Measurements from ENCODE around the gene ZBTB17.

Gene ZBTB17

DNA sequence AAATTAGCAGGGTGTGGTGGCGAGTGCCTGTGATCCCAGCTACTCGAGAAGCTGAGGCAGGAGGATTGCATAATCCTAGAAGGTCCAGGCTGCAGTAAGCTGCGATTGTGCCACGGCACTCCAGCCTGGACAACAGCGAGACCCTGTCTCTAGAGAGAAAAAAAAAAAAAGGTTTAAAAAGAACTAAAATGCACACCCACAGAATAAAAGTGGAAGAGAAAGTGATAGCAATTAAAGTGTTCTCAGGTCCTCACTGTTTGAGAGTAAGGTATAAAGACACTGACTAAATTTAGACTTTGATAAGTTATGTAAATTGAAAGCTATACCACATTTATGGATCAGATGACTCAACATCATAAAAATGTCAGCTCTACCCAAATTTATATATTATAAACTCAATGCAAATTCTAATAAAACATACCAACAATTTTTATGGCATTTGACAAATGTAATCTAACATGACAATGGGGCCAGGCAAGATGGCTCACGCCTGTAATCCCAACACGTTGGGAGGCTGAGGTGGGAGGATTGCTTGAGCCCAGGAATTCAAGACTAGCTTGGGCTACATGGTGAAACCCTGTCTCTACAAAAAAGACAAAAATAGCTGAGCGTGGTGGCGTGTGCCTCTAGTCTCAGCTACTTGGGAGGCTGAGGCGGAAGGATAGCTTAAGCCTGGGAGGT is 11.8 kb downstream of the ZBTB17 start:
- no peaks in the 10 kb centered on the region for H3K4me1 ChIP-seq
- TF ChIP-seq, protein P1, sequence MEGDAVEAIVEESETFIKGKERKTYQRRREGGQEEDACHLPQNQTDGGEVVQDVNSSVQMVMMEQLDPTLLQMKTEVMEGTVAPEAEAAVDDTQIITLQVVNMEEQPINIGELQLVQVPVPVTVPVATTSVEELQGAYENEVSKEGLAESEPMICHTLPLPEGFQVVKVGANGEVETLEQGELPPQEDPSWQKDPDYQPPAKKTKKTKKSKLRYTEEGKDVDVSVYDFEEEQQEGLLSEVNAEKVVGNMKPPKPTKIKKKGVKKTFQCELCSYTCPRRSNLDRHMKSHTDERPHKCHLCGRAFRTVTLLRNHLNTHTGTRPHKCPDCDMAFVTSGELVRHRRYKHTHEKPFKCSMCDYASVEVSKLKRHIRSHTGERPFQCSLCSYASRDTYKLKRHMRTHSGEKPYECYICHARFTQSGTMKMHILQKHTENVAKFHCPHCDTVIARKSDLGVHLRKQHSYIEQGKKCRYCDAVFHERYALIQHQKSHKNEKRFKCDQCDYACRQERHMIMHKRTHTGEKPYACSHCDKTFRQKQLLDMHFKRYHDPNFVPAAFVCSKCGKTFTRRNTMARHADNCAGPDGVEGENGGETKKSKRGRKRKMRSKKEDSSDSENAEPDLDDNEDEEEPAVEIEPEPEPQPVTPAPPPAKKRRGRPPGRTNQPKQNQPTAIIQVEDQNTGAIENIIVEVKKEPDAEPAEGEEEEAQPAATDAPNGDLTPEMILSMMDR (IDR thresholded peaks at IDR 0.05; ENCODE audit: low read depth, low read length) = no peak
- H3K27me3 ChIP-seq = no peaks in the 10 kb centered on the region
- H3K4me3 ChIP-seq (ENCODE audit: low read depth, low read length) = no peak overlapping the region
- H3K36me3 ChIP-seq = no peaks in the 10 kb centered on the region
- no peaks in the 10 kb centered on the region for H3K9me3 ChIP-seq
- no peak for DNase-seq

DNA sequence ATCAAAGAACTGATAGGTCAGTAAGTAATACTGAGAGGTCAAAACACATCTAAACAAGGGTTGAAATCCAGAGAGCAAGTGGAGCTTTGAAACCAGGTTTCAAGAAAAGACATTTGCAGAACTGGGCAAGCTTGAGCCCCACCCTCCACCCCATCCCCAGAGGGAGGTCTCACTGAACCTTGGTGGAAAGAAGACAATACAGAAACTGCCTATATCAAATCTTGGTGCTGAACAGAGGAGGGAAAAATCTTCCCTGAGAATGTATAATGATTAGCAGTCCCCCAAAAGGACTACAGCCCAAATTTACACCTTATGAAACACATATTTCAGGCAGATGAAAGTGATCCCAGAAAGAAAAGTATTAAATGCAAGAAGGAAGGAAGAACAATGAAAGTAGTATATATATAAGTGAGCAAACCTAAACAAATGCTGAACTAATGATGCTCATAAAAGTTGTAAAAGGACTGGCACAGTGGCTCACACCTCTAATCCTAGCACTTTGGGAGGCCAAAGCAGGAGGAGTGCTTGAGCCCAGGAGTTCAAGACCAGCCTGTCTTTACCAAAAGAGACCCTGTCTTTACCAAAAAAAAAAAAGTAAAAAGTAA is 12.4 kb downstream of the ZBTB17 start:
- Histone ChIP-seq H3K4me1 (no peaks in the 10 kb centered on the region), H3K36me3 (no peaks in the 10 kb centered on the region), H3K27me3 (no peaks in the 10 kb centered on the region), H3K9me3 (no peaks in the 10 kb centered on the region), H3K4me3 (ENCODE audit: low read depth, low read length) (no peak overlapping the region)
- TF ChIP-seq, protein P1 (IDR thresholded peaks at IDR 0.05; ENCODE audit: low read depth, low read length) = no peak
- DNase-seq = no peak

DNA sequence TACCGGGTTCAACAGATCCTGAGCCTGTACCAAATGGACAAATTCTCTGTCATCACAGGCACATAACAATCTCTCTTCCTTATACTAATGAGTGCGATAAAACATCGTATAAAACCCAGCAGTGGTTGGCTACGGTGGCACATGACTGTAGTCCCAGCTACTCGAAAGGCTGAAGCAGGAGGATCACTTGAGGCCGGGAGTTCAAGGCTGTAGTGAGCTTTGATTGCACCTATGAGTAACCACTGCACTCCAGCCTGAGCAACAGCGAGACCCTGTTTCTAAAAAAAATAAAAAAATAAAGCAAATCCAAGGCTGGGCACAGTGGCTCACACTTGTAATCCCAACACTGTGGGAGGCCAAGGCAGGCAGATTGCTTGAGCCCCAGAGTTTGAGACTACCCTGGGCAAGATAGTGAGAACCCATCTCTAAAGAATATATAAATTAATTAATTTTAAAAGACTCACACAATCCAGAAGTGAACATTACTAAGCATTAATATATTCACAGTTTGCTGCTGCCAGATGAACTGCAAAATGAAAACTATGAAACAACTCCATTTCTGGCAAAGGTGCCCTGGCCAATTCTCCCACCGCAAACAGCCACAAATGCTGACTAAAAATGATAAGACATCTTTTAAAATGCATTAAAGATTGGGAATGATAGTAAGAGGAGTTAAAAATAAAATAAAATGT is 13.1 kb downstream of the ZBTB17 start:
- DNase-seq = no peak
- Histone ChIP-seq H3K4me1 (no peaks in the 10 kb centered on the region), H3K36me3 (no peaks in the 10 kb centered on the region), H3K27me3 (no peaks in the 10 kb centered on the region), H3K4me3 (ENCODE audit: low read depth, low read length) (no peak overlapping the region), H3K9me3 (no peaks in the 10 kb centered on the region)
- TF ChIP-seq, protein P1 (IDR thresholded peaks at IDR 0.05; ENCODE audit: low read depth, low read length) = no peak

DNA sequence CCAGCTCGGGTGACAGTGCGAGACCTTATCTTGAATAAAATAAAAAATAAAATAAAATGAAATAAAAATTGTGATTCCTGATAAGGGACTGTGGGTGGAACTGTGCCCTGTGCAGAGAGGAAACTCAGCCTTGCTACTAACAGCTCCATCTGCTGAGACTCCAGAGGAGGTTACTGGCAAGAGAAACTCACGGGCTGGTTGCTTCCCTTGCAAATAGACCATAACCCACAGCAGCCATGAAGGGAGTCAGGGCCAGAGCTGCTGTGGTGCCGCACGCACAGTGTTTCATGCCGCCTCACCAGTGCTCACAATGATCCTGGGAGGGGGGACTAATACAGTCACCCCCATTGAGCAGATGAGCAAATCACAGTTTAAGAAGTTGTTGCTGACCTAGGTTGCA is 13.7 kb downstream of the ZBTB17 start:
- Histone ChIP-seq H3K27me3 (no peaks in the 10 kb centered on the region), H3K4me1 (no peaks in the 10 kb centered on the region), H3K36me3 (no peaks in the 10 kb centered on the region), H3K9me3 (no peaks in the 10 kb centered on the region), H3K4me3 (ENCODE audit: low read depth, low read length) (no peak overlapping the region)
- TF ChIP-seq, protein P1 (IDR thresholded peaks at IDR 0.05; ENCODE audit: low read depth, low read length) = no peak
- DNase-seq = no peak

DNA sequence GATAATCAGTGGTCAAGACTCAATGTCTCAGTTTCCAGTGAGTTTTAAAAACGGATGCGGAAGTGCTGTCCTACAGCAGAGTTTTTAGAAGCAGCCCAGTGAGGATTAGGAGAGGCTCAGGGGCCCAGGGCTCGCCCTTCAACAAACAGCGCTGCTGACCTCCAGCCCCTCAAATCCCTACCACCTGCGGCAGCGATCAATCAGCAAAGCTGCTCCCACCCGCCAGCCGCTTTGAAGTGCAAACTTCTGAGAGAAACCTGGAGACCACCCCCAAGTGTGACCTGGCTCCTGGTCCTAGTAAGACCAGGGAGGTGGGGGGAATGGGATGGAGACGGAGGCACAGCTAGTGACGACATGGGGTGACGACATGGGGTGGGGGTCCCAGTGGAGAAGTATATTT is 14.4 kb downstream of the ZBTB17 start:
- no peaks in the 10 kb centered on the region for H3K36me3 ChIP-seq
- DNase-seq = no peak
- no peaks in the 10 kb centered on the region for H3K9me3 ChIP-seq
- no peak overlapping the region for H3K4me3 ChIP-seq (ENCODE audit: low read depth, low read length)
- no peaks in the 10 kb centered on the region for H3K4me1 ChIP-seq
- no peaks in the 10 kb centered on the region for H3K27me3 ChIP-seq
- TF ChIP-seq, protein P1 (IDR thresholded peaks at IDR 0.05; ENCODE audit: low read depth, low read length) = no peak

DNA sequence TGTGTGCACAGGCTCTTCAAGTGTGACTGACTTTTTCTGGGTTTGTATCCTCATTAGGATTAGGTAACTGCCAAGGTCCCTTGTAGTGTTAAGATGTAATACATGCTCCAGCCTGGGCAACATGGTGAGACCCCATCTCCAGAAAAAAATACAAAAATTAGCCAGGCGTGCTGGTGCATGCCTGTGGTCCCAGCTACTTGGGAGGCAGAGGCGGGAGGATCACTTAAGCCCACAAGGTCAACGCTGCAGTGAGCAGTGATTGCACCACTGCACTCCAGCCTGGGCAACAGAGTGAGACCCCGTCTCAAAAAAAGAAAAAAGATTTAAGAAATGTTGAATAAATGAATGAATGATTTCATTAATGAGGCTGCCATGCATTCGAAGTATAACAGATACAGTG is 15.1 kb downstream of the ZBTB17 start:
- TF ChIP-seq, protein P1 (IDR thresholded peaks at IDR 0.05; ENCODE audit: low read depth, low read length) = no peak
- no peak overlapping the region for H3K4me3 ChIP-seq (ENCODE audit: low read depth, low read length)
- no peak for DNase-seq
- no peaks in the 10 kb centered on the region for H3K9me3 ChIP-seq
- H3K27me3 ChIP-seq = no peaks in the 10 kb centered on the region
- no peaks in the 10 kb centered on the region for H3K36me3 ChIP-seq
- no peaks in the 10 kb centered on the region for H3K4me1 ChIP-seq

All from BE2C (cell line).